Frontal cortex (tissue), 4 donors: ENCODE data around the gene NAA80. TPM values are rescaled to one million over a fixed set of nuclear protein-coding genes. Genes with fewer than 3 reads are reported as not detected.

Experiments
- DNase-seq, 2 donors: peaks; one replicate each; pipeline ENCODE4 v3.0.0; 2012; ENCODE audit warnings: low spot score in 2 of 2
- FAIRE-seq: peaks from 2 replicates; lab custom pipeline; 2012; peaks lifted over from hg19 to GRCh38; lab: Jason Lieb, UNC
- total RNA-seq: library from RNA; depleted of rRNA; stranded (reverse); fragments of >200 nt; gene quantifications from one replicate; pipeline ENCODE4 v1.2.3, GENCODE V29; 2014
- donor health status: control.
- donor health status: control.
- donor health status: control.

NAA80 gene
- total RNA-seq, 1 donor from 2014 or later, result 5.3 TPM

DNA sequence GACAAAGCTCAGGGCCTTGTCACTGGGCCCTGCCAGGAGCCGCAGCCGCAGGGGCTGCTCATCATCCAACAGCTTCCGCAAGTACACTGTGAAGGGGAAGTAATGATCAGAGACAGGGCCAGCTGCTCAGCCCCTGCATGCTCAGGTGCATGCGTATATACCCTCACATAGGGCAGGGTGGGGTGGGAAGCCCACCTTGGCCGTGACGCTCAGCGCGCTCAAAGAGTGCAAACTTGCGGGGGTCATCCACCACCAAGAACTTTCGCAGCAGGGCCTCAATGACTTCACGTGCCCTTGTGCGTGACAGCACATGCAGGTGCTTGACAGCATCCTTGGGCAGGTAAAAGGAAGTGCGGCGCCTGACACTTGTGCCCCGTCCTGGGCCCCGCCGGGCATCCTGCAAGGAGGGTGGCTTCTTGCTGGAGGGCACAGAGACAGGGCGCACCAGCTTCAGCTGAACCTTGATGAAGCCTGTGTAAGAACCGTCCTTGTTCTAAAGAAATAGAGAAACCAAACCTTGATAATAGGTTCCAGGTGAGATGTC lies 32.2 kb upstream of the NAA80 start:
- DNase-seq, result no peak
- FAIRE-seq, result no peak

DNA sequence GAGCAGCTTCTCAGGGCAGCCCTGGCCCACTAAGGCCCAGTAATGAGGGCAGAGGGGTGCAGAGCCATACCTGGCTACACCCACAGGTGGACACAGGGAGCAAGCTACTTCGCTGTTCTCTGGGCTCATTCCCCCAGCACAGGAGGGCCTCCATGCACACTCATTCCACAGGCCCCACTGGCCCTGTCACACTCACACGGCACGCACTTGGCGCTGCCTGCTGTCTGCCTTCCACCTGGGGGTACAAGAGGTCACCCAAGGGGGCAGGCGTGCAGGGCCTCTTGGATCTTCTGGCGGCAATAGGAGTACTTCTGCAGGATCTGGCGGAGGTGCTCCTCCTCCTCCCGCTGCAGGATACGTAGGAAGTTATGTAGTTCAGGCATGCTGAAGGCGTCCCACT lies 31.1 kb upstream of the NAA80 start:
- no peak for DNase-seq
- no peak for FAIRE-seq

DNA sequence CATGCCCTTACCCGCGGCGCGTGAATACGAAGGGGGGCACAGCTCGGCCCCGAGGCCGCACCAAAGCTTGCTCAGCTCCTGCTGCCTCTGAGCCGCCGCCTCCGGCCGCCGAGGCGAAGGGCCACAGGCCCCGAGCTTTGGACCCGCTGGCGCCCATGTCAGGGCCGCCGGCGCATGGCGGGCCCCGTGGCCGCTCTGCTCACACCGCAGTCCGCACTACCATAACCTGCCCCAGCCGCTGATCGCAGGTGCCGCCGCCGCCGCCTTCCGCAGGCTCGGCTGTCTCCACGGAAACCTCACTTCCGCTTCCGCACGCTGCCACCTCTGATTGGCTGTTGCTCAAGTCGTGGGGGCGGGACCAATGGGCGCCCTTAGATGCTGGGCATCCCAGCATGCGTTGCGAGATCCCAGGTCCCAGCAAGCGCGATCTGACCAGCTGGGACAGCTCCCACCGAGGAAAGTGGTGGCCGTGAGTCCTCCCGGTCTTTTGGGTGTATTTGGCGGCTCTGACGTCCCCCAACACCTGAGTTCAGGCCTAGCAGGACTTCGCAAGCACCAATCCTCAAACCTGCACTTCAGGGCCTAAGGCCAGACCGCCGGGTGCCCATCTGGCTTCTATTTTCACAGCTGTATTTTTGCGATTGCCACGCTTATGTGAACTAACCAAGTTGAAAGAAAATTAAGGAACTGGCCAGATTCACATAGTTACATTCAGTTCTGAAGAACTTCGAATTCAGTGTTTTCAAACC lies 28.9 kb upstream of the NAA80 start, which contains the start of gene TUSC2:
TSS of gene TUSC2 (minus strand) at position 281 of the 749 bp plus-strand sequence. CDS start at position 157, 124 bp downstream.
- FAIRE-seq, result peak; percentile 77
- peak; percentile 95 to 97 for DNase-seq

DNA sequence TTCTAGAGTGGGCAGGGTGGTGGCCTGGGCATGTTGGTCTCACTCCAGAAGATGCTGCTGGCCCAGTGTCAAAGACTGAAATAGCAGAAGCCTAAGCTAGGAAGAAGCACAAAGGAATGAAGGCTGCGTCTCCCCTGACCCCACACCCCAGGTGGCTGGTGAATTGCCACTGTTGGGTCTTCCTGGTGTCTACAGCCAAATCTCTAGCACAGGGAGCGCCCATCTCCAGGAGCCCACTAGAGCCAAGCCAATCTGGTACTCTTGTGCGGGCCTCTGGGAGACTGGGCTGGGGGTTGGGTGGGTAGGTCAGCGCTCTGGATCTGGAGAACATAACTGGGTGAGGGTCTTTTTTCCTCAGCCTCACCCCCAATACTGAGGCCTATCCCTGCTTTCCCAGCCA lies 27.9 kb upstream of the NAA80 start:
- DNase-seq (no peak), FAIRE-seq (no peak)

DNA sequence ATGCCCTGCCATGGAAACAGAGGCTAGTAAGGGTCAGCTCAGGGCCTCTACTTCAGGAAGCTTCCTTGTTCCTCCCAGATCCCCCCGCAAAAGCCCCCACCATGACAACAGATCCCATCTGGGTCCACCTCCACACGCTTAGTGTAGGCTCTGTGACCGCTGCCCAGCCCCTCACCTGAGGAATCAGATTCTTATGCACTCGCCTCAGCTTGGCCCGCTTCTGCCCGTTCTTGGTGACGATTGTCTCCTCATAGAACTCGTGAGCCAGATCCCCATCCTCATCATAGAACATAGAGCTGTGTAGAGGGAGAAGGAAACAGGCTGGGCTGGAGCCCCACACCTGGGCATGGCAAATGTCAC lies 27.0 kb upstream of the NAA80 start:
- FAIRE-seq, result no peak
- no peak for DNase-seq

DNA sequence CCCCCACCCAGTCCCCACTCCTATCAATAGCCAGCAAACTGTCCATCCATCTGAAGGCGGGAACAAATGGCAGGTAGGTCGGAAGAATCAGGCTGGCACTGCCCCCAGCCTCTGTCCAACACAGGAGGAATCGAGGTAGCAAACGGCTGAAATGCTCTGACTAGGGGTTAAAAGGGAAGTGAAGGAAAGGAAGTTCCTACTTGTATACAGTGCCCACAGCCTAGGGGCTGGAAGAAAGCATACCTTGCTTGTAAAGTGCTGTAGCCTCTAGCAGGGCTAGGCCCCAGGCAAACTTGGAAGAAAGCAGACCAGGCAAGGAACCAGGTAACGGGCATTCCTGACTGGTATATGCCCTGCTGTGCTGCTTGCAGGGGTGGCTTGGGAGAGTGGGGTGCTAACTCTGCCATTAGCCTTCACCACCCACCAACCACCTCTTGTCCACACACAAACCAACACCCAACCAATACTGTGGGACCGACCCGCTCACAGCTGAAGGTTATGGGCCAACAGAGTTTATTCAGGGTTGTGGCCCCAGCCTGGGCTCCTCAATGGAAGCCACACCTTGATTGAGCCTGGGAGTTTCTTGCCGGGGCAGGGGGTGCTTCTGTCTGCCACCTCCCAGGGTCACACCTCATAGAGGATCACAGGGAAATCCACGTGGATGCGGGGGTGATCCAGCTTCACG lies 26.4 kb upstream of the NAA80 start:
- DNase-seq, result no peak
- FAIRE-seq, result no peak

DNA sequence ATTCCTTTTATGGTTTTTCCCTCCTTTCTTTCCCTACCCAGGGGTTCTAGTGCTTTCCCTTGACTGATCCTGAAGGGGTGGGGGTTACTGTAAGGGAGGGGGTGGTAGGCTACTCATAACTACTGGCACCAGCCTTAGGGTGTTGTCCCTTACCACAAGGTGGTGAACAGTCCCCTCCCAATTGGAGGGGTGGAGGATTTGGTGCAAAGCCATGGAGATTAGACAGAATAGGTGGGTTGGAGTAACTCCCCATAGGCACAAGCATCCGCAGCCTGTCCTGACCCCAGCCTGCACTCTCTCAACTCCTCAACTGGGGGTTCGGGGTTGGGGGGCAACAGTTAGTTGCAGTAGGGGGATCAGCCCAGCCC lies 25.9 kb upstream of the NAA80 start:
- DNase-seq, result no peak
- FAIRE-seq, result no peak

DNA sequence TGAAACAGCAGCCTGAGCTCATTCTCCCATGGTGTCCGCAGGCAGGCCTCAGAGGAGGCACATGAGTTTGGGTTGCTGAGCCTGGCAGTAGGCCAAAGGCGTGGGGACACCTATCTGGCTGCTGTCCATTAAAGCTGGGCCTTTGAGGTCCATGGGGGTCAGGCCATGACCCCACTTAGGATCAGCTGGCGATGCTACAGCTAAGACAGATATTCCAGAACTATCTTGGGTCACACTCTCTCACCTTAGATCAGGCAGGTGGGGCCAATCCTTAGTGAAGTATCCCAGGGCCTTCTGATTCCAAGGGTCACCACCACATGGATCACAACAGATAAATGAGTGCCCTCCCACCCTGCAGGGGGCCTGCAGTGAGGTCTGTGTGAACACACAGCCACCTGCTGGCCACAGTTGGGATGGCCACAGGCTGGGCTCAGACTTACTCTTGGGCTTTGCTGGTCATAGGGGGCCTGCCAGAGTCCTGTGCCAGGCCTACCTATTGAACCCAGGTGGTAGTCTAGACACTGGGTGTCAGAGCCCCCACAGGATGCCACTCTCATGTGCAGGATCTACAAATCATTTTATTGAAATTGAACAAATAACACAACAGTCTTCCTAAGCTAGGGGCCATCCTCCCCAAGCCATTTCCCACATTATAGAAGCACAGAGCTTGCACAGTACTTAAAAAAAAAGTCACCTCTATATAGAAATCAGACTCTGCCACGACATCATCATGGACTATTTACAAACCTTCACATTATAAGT lies 25.3 kb upstream of the NAA80 start:
- DNase-seq (peak; percentile 79), FAIRE-seq (no peak)

DNA sequence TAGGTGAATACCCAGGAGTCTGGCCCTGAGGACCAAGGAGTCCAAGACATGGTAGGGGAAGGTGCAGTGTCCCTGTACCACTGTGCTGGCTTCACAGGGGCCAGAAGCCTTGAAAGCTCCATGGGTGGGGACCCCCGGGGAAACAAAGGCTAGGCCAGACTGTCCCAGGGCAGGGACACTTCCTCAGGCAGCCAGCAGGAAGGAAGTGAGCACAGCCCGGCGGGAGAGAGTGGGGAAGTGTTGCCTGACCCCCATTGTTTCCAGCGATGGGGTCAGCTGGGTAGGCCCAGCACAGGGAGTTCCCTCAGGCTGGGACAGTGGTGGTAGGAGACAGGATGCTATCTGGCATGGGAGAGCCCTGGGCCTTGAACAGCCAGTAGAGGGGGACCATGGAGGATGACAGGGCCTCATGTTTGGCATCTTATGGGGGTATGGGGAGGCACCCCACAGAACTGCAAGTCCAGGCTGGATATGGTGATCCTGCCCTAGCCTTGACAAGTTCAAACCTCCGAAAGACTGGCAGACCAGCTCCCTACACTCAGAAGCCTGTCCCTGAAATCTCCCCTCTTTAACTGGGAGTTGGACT lies 24.5 kb upstream of the NAA80 start:
- no peak for FAIRE-seq
- no peak for DNase-seq

DNA sequence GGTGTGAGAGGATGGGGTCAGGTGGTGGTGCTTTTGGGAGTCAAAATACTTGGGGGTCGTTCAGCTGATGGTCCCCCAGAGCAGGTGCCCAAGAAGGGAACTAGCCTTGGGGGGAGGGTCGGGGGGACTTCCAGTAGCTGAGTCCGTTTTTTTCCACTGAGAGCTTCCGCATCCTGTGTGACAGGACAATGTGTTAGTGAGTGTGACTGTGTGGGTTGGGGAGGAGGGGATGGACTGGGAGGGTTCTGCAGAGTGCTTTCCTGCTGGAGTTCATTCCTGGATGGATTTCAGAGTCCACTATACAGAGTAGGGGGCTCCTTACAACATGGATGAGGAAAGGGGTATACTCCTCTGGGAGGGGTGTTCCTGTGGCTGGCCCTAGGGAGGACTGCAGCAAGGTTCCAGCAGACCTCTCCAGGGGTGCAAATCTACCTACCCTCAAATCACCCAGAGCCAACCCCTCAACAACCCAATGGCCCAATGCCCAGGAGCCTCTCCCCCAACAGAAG lies 23.9 kb upstream of the NAA80 start:
- FAIRE-seq (no peak), DNase-seq (no peak)

DNA sequence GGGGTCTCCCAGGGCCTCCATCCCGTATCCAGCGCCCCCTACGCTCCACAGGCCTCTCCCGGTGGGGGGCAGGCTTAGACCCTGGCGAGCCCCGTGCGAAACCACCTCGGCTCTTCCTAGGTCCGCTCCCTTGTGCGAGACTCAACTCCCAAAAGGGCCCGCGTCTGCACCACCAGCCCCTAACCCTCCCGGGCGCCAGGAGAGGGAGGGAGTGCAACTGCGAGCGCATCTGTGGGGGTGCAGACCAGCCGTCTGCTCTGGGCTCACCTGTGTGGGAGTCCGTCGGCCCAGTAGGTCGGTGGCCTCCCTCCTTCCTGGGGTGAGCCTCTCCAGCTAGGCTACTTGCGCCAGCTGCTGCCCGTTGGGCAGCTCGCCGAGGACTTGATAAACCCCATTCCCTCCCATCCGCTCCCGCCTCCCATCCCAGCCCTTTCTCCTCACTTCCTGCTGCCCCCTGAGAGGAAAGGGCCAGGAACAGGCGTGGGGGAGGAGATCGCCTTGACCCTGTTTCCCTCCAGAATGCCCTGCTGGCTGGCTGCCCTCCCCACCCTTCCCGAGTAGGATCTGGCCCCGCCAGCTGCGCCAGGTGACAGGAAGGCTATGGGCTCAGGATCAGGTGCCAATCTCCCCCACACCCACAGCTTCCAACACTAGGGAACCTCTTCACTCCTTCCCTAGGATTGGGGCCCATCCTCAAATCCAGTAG lies 23.3 kb upstream of the NAA80 start, which contains the start of gene HYAL2:
TSS of gene HYAL2 (minus strand) at position 360 of the 706 bp plus-strand sequence. CDS start 2,256 bp downstream, outside the sequence.
- no peak for FAIRE-seq
- no peak for DNase-seq

DNA sequence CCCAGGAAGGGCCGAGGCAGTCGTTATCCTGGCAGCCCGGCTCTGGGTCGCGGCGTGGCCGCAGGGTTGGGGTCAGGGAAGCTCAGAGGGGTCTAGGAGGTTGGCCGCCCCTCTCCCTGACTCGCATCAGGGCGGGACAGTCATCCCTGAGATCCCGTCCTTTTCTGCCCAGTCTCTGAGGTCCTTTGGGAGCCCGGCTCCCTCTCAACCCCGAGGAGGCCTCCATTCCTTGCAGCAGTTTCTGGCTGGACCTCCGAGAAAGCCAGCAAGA lies 22.8 kb upstream of the NAA80 start:
- FAIRE-seq (no peak), DNase-seq (no peak)

DNA sequence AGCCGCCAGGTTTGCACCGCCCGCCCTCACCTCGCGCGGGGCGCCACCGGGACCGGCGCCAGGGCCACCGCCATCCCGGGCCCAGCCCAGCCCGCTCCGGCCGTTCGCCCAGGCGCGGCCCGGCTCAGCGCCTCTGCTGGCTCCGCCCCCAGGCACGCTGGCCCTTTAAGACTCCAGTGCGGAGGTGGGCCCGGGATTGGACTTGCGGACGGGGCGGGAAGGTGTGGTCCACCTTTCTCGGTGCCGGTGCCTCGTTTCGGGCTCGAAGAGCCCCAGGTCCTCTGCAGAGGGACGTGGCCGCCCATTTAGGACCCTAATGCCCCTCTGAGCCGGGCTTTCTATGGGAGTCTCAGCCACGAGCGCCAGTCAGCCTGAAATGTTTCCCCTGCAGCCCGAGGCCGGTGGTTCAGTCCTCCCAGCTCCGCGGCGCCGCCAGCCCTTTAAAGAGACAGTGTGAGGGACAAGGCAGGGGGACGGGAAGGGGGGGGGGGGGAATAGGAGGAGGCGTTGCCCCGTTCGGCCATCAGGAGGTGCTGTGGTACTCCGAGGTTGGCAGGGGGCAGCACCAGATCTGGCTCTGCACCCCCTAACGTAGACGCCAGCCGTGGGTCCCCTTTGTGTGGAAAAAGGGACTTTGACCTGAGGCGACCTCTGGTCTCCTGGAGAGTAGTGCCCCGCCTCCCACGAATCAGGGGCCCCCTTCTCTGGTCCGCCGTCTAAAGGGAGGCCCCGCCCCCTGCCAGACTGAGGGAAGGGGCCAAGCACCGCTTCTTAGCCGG lies 22.3 kb upstream of the NAA80 start:
- DNase-seq (peak; percentile 90 to 91), FAIRE-seq (no peak)

DNA sequence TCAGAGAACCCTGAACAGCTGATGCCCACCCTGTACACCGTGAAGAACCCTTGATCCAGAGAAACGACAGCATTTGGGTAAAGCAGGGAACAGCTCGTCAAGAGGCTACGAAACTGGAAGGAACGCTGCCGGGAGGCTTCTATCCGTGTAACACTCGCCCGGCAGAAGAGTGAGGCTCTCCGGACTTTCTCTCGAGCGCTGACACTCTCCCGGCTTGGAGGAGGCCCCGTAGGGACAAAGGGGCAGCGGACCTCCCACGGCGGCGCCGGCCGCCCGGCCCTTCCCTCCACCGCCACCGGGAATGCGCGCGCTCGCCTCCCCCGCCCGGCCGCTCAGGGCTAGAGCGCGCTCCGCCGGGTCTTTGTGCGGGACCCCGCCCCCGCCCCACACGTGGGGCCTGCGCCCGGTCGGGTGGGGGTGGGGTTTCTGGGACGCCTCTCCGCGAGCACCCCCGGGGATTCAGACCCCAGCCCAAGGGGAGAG lies 21.7 kb upstream of the NAA80 start:
- DNase-seq, result peak; percentile 88 to 91
- no peak for FAIRE-seq

DNA sequence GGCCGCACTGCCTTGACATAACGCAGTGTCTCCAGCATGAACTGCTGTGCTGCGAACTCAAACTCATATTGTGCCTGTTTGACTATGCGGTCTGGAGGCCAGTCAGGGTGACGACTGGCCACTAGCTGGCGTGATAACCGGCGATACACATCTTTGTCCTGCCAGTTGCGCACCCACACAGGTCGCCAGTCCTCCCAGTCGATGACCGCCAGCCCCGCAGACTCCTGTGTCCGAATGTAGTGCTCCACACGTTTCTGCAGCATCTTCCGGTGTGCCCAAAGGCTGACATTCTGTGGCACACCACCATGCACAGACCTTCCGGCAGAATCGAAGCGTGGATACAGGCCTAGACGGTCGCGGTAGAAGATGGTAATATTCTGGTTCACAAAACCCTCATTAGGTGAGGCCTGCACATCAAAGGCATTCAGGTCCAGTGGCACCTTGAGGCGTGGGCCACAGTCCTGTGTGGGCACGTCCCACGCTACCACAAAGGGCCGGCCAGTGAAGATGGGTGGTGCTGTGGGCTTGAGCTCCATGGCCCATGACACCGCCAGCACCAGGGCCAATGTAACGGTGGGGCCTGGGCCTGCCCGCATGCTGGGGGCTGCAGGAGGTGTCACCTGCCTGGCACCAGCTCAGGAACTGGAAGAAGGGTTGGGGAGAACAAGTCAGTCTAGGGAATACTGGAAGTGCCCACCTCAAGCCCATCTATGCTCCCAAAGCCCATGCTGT lies 20.9 kb upstream of the NAA80 start:
- DNase-seq, result no peak
- FAIRE-seq, result no peak

DNA sequence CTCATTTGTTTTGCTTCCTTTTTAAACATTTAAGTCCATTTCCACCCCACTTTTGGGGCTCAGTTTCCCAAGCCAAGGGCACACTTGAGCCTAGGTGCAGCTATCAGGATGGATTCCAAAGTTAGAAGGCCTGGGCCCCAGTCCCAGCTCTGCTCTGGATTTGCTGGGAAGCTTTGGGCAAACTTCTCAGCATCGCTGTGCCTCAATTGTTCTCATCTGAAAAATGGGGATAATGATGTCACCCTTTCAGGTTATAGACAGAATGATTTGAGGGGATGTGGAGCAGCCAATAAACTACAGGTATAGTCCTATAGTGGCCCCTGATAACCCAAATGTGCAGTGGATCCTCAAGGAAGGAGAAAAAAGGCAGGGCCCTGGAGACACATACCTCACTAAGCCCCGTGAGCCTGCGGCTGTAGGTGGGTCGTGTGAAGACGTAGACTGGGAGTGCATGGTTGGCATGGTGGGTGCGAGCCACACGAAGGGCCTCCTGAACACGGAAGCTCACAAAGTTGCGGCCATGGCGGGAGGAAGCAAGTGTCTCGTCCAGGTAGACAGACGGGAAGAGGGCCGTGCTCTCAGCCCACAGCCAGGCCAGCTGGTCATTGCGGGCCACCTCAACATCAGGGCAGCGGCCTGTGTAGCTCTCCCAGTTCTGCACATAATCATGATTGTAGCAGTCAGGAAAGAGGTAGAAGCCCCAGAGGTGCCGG lies 20.1 kb upstream of the NAA80 start:
- DNase-seq (no peak), FAIRE-seq (no peak)

DNA sequence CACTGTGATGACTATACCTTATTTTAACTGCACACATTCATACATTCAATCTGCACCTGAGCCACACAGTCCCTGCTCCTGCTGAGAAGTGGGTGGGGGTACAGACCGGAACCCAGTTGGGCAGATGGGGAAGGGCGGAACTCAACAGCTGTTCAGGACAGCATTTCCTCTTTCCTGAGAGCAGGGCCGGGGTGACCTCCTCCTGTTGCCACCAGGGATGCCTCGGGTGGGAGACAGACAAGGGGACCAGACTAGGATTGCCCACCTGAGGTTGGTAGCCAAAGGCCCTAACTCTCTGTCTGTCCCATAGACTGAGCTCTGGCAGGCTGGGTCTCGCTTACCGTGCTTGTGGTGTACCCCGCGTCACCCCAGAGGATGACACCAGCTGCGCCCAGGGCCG lies 19.4 kb upstream of the NAA80 start:
- DNase-seq (no peak), FAIRE-seq (no peak)
